PC-9 (cell line): Measurements from ENCODE around the gene LLPH.

Source experiments
- CTCF ChIP-seq: fragments of 200-600 bp; sonication (generic); conservative IDR thresholded peaks from 2 replicates; pipeline ENCODE4 v1.6.1; 2017; ENCODE audit warnings: mixed run types, antibody characterized with exemption, mild to moderate bottlenecking, moderate library complexity
- EZH2 ChIP-seq: fragments of 200-600 bp; sonication (generic); IDR thresholded peaks from 2 replicates; pipeline ENCODE4 v1.8.0; 2017; ENCODE audit warnings: antibody characterized with exemption, low read depth

- TF ChIP-seq CTCF: no peak
- TF ChIP-seq EZH2: no peak
Observed at GRCh38 chr12:66163289-66163688, 32.7 kb upstream of the LLPH start.
